ENCODE results near the gene ZBED6. TPM values are rescaled to one million over a fixed set of nuclear protein-coding genes. Genes with fewer than 3 reads are reported as not detected.
"Not testable (repeated sequence)": the region's sequence is repeated elsewhere in the genome, so short reads cannot be mapped to it uniquely, and the experiment has no call there.

ZBED6 gene
- total and polyA plus RNA-seq, 2 donors (not counting 3 experiments of a cell fraction or from before 2014, with no cell fraction given): 6.4 to 38.9 TPM

DNA sequence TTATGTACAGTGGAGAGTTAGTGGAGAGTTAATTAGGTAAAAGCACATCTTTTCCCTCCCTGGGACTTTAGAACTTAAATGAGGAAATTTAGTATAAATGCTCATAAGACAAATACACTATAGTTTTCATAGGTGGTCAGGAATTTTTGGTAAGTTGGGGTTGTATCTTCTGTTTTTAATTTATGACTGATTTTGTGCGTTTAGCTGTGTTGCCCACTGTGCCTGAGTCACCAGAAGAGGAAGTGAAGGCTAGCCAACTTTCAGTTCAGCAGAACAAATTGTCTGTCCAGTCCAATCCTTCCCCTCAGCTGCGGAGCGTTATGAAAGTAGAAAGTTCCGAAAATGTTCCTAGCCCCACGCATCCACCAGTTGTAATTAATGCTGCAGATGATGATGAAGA, 33.8 kb downstream of the ZBED6 start:
- H3K4me3 ChIP-seq (replicated peaks in 1 of 3; ENCODE audit: insufficient read depth in 1 of 3, low read depth in 1 of 3, low read length in 3 of 3); H4K20me1 ChIP-seq (replicated peaks; ENCODE audit: control insufficient read depth, extremely low read depth, insufficient read depth, low read length); H3K9me3 ChIP-seq (replicated peaks; ENCODE audit: control insufficient read depth, insufficient read depth, low read length); H3K9me1 ChIP-seq (replicated peaks; ENCODE audit: control insufficient read depth, extremely low read depth, insufficient read depth, low read length); POLR2A ChIA-PET; BruUV-seq (replicated peaks); H2AFZ ChIP-seq (ENCODE audit: low read depth, low read length); H3K27me3 ChIP-seq (ENCODE audit: control insufficient read depth in 2 of 2, insufficient read depth in 2 of 2, low read length in 2 of 2); intact Hi-C loops (cut with micrococcal nuclease); dilution Hi-C loops (cut with MboI; ENCODE audit: extremely low pct_ligation_motif_present, low sequenced_read_pairs): not testable (repeated sequence)
- peak; percentile 61 for FAIRE-seq
- Histone ChIP-seq H3K9ac (replicated peaks; ENCODE audit: extremely low read depth, insufficient read depth, low read length) (peak overlapping the region; percentile 13), H3K79me2 (ENCODE audit: control insufficient read depth, insufficient read depth, low read length) (peaks cover 19% of the 10 kb centered on the region), H3K4me1 (ENCODE audit: control insufficient read depth, extremely low read depth, insufficient read depth, low read length) (peaks cover 18% of the 10 kb centered on the region), H3K27ac (ENCODE audit: insufficient read depth, low read depth, low read length) (peak overlapping the region; percentile 53), H3K36me3 (ENCODE audit: control insufficient read depth in 2 of 2, extremely low read depth in 1 of 2, insufficient read depth in 2 of 2, low read length in 2 of 2) (peaks cover 10 to 22% of the 10 kb centered on the region in 2 experiments), H3K4me2 (ENCODE audit: insufficient read depth, low read length) (peak overlapping the region; percentile 67)
- TF ChIP-seq FOS (IDR thresholded peaks at IDR 0.05; ENCODE audit: borderline replicate concordance, insufficient read depth, low read length): peak; percentile 59
- peak; percentile 4 for TF ChIP-seq JUN (IDR thresholded peaks at IDR 0.05; ENCODE audit: borderline replicate concordance, insufficient read depth, insufficient read length, low read depth)
- CTCF ChIA-PET: interaction anchor here (1.0 kb wide), 1 partner anchor 300 kb away, joined by 3 read pairs; no protein-coding TSS in a partner anchor
- peak; percentile 70 for DNase-seq (ENCODE audit: low read depth, low spot score)

- Histone ChIP-seq H4K20me1 (replicated peaks; ENCODE audit: control insufficient read depth, extremely low read depth, insufficient read depth, low read length) (no peaks in the 10 kb centered on the region), H3K9me3 (replicated peaks; ENCODE audit: control insufficient read depth, insufficient read depth, low read length) (no peaks in the 10 kb centered on the region), H3K9ac (replicated peaks; ENCODE audit: extremely low read depth, insufficient read depth, low read length) (no peak overlapping the region), H3K4me1 (ENCODE audit: control insufficient read depth, extremely low read depth, insufficient read depth, low read length) (no peaks in the 10 kb centered on the region), H3K27ac (ENCODE audit: insufficient read depth, low read depth, low read length) (no peak overlapping the region), H3K4me3 (replicated peaks in 1 of 3; ENCODE audit: insufficient read depth in 1 of 3, low read depth in 1 of 3, low read length in 3 of 3) (no peak overlapping the region), H2AFZ (ENCODE audit: low read depth, low read length) (no peak overlapping the region), H3K9me1 (replicated peaks; ENCODE audit: control insufficient read depth, extremely low read depth, insufficient read depth, low read length) (no peaks in the 10 kb centered on the region), H3K36me3 (ENCODE audit: control insufficient read depth in 2 of 2, extremely low read depth in 1 of 2, insufficient read depth in 2 of 2, low read length in 2 of 2) (peaks cover 15 to 25% of the 10 kb centered on the region in 2 experiments), H3K4me2 (ENCODE audit: insufficient read depth, low read length) (no peak overlapping the region), H3K27me3 (ENCODE audit: control insufficient read depth in 2 of 2, insufficient read depth in 2 of 2, low read length in 2 of 2) (no peaks in the 10 kb centered on the region), H3K79me2 (ENCODE audit: control insufficient read depth, insufficient read depth, low read length) (no peaks in the 10 kb centered on the region)
- no peak for TF ChIP-seq POLR2A (IDR thresholded peaks at IDR 0.05; ENCODE audit: low read depth, low read length)
- TF ChIP-seq, protein P1, sequence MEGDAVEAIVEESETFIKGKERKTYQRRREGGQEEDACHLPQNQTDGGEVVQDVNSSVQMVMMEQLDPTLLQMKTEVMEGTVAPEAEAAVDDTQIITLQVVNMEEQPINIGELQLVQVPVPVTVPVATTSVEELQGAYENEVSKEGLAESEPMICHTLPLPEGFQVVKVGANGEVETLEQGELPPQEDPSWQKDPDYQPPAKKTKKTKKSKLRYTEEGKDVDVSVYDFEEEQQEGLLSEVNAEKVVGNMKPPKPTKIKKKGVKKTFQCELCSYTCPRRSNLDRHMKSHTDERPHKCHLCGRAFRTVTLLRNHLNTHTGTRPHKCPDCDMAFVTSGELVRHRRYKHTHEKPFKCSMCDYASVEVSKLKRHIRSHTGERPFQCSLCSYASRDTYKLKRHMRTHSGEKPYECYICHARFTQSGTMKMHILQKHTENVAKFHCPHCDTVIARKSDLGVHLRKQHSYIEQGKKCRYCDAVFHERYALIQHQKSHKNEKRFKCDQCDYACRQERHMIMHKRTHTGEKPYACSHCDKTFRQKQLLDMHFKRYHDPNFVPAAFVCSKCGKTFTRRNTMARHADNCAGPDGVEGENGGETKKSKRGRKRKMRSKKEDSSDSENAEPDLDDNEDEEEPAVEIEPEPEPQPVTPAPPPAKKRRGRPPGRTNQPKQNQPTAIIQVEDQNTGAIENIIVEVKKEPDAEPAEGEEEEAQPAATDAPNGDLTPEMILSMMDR (IDR thresholded peaks at IDR 0.05; ENCODE audit: extremely low read depth in 1 of 2, insufficient read depth in 1 of 2, low read depth in 1 of 2, low read length in 2 of 2): no peak
- TF ChIP-seq, protein P2, sequence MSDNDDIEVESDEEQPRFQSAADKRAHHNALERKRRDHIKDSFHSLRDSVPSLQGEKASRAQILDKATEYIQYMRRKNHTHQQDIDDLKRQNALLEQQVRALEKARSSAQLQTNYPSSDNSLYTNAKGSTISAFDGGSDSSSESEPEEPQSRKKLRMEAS (IDR thresholded peaks at IDR 0.05; ENCODE audit: insufficient read depth, insufficient read length): no peak
- TF ChIP-seq EZH2 (IDR thresholded peaks at IDR 0.05; ENCODE audit: borderline replicate concordance, low read depth, low read length, severe bottlenecking): no peak
- no peak for TF ChIP-seq FOS (IDR thresholded peaks at IDR 0.05; ENCODE audit: borderline replicate concordance, insufficient read depth, low read length)
- no peak for TF ChIP-seq GATA2 (IDR thresholded peaks at IDR 0.05; ENCODE audit: insufficient read depth, insufficient read length, low read depth, low read length)
- TF ChIP-seq MYC (IDR thresholded peaks at IDR 0.05; ENCODE audit: low read depth, low read length): no peak
- no peak for TF ChIP-seq JUN (IDR thresholded peaks at IDR 0.05; ENCODE audit: borderline replicate concordance, insufficient read depth, insufficient read length, low read depth)
- TF ChIP-seq POLR2AphosphoS5 (IDR thresholded peaks at IDR 0.05; ENCODE audit: insufficient read depth, low read depth, low read length): no peak
- no TSS peak for BruUV-seq (replicated peaks)
- ChIA-PET POLR2A (interaction anchor here (0.6 kb wide), 1 partner anchor 11 kb away, joined by 4 read pairs; no protein-coding TSS in a partner anchor), CTCF (interaction anchor here (1.5 kb wide), 1 partner anchor 11 kb away, joined by 5 read pairs; no protein-coding TSS in a partner anchor)
- intact Hi-C loops (cut with micrococcal nuclease) (no loop called here), dilution Hi-C loops (cut with MboI; ENCODE audit: extremely low pct_ligation_motif_present, low sequenced_read_pairs) (no loop called here)
- FAIRE-seq (no peak), DNase-seq (ENCODE audit: low read depth, low spot score) (no peak)
Observed at GRCh38 chr1:203835476-203835875, 40.1 kb downstream of the ZBED6 start.
